Smooth muscle cell (in vitro differentiated cells): ENCODE data around the gene CCDC157. TPM values are rescaled to one million over a fixed set of nuclear protein-coding genes. Genes with fewer than 3 reads are reported as not detected.
A peak's percentile ranks its signal among the peaks of the same experiment; 100 is the strongest.

ENCODE experiments used
- DNase-seq: peaks from one replicate; lab custom pipeline; 2025; ENCODE audit not compliant: unreplicated experiment; lab: John Stamatoyannopoulos, UW
- H2AFZ ChIP-seq: fragments of 200-600 bp; sonication (generic); 2 replicates; pipeline ENCODE4 v1.6.0; 2016; ENCODE audit warnings: antibody characterized with exemption, low read depth, mild to moderate bottlenecking
- H3F3A ChIP-seq: fragments of 200-600 bp; sonication (generic); 2 replicates; pipeline ENCODE4 v1.6.0; 2017; ENCODE audit warnings: antibody characterized with exemption, low read depth
- H3K27ac ChIP-seq: fragments of 200-600 bp; sonication (generic); 2 replicates; pipeline ENCODE4 v1.5.1; 2016; ENCODE audit warnings: low read depth, mild to moderate bottlenecking
- H3K27me3 ChIP-seq: fragments of 200-600 bp; sonication (generic); 2 replicates; pipeline ENCODE4 v1.6.1; 2016; ENCODE audit warnings: low read depth, mild to moderate bottlenecking
- H3K36me3 ChIP-seq: fragments of 200-600 bp; sonication (generic); 2 replicates; pipeline ENCODE4 v1.5.1; 2016; ENCODE audit warnings: low read depth
- H3K4me1 ChIP-seq: fragments of 200-600 bp; sonication (generic); 2 replicates; pipeline ENCODE4 v1.5.1; 2016; ENCODE audit warnings: low read depth
- H3K4me2 ChIP-seq: fragments of 200-600 bp; sonication (generic); 2 replicates; pipeline ENCODE4 v1.6.0; 2016; ENCODE audit warnings: mild to moderate bottlenecking
- H3K4me3 ChIP-seq: fragments of 200-600 bp; sonication (generic); 2 replicates; pipeline ENCODE4 v1.5.1; 2016; ENCODE audit warnings: mild to moderate bottlenecking
- H3K79me2 ChIP-seq: fragments of 200-600 bp; sonication (generic); 2 replicates; pipeline ENCODE4 v1.6.0; 2016; ENCODE audit warnings: low read depth, mild to moderate bottlenecking
- H3K9ac ChIP-seq: fragments of 200-600 bp; sonication (generic); 2 replicates; pipeline ENCODE4 v1.6.0; 2016; ENCODE audit warnings: low read depth
- H3K9me3 ChIP-seq: fragments of 200-600 bp; sonication (generic); replicated peaks from 2 replicates; pipeline ENCODE4 v1.5.1; 2016; ENCODE audit warnings: low read depth
- H4K20me1 ChIP-seq: fragments of 200-600 bp; sonication (generic); 2 replicates; pipeline ENCODE4 v1.6.0; 2016; ENCODE audit warnings: low read depth
- CTCF ChIP-seq: fragments of 200-600 bp; sonication (generic); IDR thresholded peaks from 2 replicates; pipeline ENCODE4 v1.5.1; 2017; ENCODE audit warnings: borderline replicate concordance, mild to moderate bottlenecking, antibody characterized with exemption; ENCODE audit not compliant: insufficient read depth, poor library complexity, severe bottlenecking
- WGBS: methylation state at CpG from one replicate; pipeline ENCODE4 v1.1.7; 2016; ENCODE audit warnings: low lambda C conversion rate; 5-methylcytosine and 5-hydroxymethylcytosine counted together
- polyA plus RNA-seq: library from polyadenylated mRNA; unstranded; fragments of >200 nt; fragmentation: Nextera tagmentation; extraction: Ambion mirVana; gene quantifications from 2 replicates; pipeline ENCODE4 v1.2.1, GENCODE V29; 2016
- total RNA-seq: library from RNA; depleted of rRNA; stranded (reverse); fragments of >200 nt; gene quantifications from 2 replicates; pipeline ENCODE4 v1.2.3, GENCODE V29; 2014

CCDC157 gene
- total and polyA plus RNA-seq, 2 experiments from 2014 or later: 2.5 to 4.8 TPM

- DNase-seq: no peak
- Histone ChIP-seq H3F3A (peaks cover 27% of the 10 kb centered on the region), H3K27me3 (no peaks in the 10 kb centered on the region), H3K9me3 (no peaks in the 10 kb centered on the region), H3K27ac (peak overlapping the region; percentile 62), H3K4me3 (no peak overlapping the region), H3K4me2 (peak overlapping the region; percentile 53), H3K79me2 (peaks cover 93% of the 10 kb centered on the region), H4K20me1 (peaks cover 99% of the 10 kb centered on the region), H3K4me1 (peaks cover 20% of the 10 kb centered on the region), H3K9ac (peak overlapping the region; percentile 6), H2AFZ (no peak overlapping the region), H3K36me3 (no peaks in the 10 kb centered on the region)
- WGBS: 34% methylated on average over 6 of the region's 6 CpGs
- no peak for TF ChIP-seq CTCF
These were observed 44.8 kb upstream of the CCDC157 start for GRCh38 chr22:30312053-30312452.

- Histone ChIP-seq H4K20me1 (peaks cover 99% of the 10 kb centered on the region), H3K79me2 (peaks cover 93% of the 10 kb centered on the region), H3K27ac (peak overlapping the region; percentile 74), H3K4me1 (peaks cover 20% of the 10 kb centered on the region), H3K9me3 (no peaks in the 10 kb centered on the region), H3K36me3 (no peaks in the 10 kb centered on the region), H3K27me3 (no peaks in the 10 kb centered on the region), H3F3A (peaks cover 27% of the 10 kb centered on the region), H3K9ac (peak overlapping the region; percentile 17), H3K4me2 (no peak overlapping the region), H3K4me3 (no peak overlapping the region), H2AFZ (no peak overlapping the region)
- no peak for TF ChIP-seq CTCF
- 79% methylated on average over 6 of the region's 8 CpGs for WGBS
- no peak for DNase-seq
These were observed 43.1 kb upstream of the CCDC157 start for GRCh38 chr22:30313527-30314363.

- Histone ChIP-seq H4K20me1 (peaks cover 99% of the 10 kb centered on the region), H3K9ac (no peak overlapping the region), H2AFZ (no peak overlapping the region), H3K4me3 (no peak overlapping the region), H3F3A (peaks cover 25% of the 10 kb centered on the region), H3K9me3 (no peaks in the 10 kb centered on the region), H3K79me2 (peaks cover 93% of the 10 kb centered on the region), H3K4me1 (peaks cover 20% of the 10 kb centered on the region), H3K27me3 (no peaks in the 10 kb centered on the region), H3K4me2 (no peak overlapping the region), H3K36me3 (no peaks in the 10 kb centered on the region), H3K27ac (peak overlapping the region; percentile 74)
- TF ChIP-seq CTCF: no peak
- WGBS: 54% methylated on average over 8 of the region's 8 CpGs
- no peak for DNase-seq
These were observed 41.9 kb upstream of the CCDC157 start for GRCh38 chr22:30314915-30315314.
